ENCODE results near the gene FAM228B.

The FAM228B gene

DNA sequence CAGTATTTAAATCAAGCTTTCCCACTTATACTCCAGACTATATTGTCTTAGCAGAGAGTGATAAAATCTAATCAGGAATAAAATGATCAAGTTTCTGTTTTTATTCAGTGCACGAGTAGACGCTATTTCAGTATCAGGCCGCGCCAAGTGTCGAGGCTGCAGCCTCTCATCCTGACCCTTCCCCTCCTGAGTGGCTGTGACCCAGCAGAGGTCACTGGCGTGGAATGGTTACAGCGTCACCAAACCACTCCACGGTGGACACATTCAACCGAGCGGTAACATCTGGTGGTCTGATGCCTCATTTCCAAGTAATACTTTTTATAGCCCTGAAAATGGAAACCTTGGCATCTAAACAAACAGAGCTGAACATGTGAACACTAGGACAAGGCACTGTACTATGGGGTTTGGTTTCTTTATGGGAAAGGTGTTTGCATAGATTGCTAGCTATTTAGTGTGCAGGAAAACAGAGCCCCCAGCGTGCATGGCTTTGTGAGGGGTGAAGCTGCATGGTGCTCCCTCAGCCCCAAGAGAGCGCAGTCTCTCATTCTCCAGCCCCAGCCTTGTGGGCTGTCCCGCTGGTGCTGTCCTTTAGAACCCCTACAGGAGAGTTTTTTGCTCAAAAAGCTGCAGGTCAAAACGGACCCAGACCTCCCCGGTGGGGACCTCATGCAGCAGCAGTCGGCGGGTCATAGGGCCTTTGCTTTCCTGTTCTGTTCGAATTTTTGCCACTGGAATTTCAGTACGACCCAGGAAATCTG, 79.9 kb downstream of the FAM228B start:
- DNase-seq (ENCODE audit: low read depth, low spot score) = no peak

DNA sequence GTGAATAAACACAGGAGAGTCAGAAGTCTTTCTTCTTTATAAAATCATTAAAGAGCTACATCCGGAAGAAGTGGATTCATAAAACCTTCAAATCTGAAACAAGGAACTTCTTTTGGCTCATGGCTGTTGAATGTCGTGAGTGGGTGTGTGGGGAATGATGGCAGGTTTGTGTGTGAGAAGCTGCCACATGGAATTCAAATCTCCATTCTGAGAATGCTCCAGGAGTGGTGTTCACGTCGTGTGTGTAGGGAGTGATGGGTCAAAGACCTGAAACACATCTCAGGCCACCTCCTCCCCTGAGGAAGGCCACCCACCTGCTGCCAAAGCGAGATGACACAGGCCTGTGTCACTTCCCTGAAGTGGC, 80.5 kb downstream of the FAM228B start:
- no peak for DNase-seq (ENCODE audit: low read depth, low spot score)

DNA sequence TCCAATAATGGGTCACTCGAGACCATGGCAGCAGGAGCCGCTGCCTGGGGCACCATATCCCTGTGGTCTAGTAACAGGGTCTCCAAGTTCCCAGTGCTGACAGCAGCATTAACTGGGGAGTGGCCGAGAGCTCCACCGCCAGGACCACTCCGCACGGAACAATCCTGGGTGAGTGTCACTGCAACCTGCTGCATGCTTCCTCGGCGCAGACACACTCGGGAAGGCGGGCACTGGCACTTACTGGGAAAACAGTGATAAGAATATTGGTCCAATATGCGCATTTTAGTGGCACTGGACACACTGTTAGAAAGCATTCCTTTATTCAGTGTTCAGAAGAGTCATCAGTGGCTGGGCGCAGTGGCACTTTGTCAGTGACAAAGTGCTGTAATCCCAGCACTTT, 81.2 kb downstream of the FAM228B start:
- DNase-seq (ENCODE audit: low read depth, low spot score) = no peak

DNA sequence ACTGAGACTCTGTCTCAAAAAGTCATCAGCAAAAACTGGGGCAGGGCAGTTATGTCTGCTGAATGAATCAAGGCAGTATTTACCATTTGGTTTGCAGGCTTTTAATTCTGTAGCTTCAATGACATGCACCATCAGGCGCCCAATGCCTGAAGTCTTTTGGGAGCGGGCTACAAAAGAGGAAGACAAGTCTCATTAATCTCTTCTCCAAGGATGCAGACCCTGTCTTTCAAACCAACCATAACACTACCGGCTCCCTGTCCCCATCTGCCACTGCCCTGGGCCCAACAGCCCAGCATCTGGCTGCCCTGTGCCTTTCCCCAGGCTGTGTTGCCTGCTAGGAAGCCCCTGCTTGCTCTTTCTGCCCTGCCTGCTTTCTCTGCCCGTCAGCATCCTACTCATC, 81.9 kb downstream of the FAM228B start:
- DNase-seq (ENCODE audit: low read depth, low spot score) = no peak

DNA sequence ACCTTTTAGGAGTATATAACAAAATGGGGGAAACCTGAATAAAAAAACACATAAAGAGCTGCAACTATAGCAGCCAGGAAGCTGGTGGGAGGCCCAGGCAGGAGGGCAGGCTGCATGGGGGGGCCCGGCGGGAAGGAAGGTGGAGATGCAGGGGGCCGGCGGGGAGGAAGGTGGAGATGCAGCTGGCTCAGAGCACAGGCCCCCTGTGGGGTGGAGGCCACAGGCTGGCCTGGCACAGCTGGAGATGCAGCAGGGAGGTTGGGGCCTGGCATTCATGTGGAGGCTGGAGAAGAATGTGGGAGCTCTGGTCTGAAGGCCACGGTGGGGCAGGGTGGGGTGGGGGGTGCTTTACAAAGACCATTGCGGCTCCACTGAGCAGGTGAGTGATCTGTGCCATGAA, 83.0 kb downstream of the FAM228B start:
- DNase-seq (ENCODE audit: low read depth, low spot score) = no peak

GRCh38 chr2:24206714-24207113, 83.4 kb downstream of the FAM228B start:
- DNase-seq (ENCODE audit: low read depth, low spot score) = no peak

DNA sequence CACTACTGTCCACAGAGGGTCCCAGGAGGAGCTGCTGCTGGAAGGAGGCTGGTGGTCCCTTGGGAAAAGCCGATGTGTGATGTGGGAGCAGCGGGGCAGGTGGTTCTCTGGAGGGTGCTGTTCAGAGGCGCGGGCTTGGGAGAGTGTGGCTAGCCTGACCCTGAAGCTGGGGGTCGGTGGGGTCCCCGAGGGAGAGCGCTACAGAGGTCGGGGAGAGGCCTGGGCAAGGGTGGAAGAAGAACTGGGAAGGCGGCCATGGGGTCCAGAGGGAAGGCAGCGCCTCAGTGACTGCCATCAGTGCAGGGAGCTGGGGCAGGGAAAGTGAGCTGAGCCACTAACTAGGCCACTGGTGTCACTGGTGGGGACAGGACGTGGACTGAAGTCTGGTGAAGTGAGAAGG, 84.1 kb downstream of the FAM228B start:
- DNase-seq (ENCODE audit: low read depth, low spot score) = no peak

DNA sequence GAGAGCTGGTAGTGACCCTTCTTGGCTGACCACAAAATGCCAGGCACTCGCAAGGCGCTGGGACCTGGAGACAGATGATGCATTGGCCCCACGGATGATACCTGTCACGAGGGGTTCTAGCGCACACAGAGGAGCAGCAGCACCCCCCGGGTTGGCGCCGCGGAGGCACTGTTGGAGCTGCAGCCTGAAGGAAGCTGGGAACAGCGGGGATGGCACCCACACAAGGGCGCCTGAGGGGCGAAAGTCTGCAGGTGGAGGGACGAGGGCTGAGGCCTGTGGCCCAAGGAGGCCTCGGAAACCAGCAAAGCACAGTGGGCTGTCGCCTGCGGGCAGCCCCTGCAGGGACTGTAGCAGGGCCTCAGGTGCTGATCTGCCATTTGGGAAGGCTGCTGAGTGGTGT, 85.2 kb downstream of the FAM228B start:
- DNase-seq (ENCODE audit: low read depth, low spot score) = no peak

DNA sequence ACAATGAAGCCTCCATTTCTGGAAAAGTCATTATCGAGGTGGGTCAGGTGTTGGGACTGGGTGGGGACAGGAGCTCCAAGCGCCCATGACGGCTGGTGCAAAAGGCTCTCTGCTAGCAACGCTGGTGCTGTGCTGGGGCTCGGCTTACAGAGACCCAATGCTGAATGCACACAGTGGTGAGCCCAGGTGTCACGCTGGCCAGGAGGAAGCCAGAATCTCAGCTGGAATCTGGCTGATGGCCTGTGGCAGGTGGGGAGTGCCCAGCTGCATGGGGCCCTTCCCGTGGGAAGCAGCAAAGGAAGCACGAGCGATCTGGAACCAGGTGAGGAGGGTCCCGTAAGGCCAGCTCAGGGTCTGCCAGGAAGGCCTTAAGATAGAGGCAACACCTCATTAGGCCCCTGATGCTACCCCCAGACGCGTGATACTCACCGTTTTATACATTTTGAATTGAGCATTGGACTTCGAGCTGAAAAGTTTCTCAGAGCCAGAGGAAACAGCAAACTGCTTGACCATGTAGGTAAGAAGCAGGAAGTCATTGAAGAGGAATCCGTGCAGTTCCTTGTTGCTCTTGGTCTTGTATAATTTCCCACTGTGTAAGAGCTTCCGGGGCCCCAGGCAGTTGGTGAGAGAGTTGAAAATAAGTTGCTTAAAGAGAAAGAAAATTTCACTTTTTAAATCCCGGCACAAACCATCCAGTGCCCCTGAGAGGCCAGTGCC, 86.3 kb downstream of the FAM228B start:
- DNase-seq (ENCODE audit: low read depth, low spot score) = no peak

- no peak for DNase-seq (ENCODE audit: low read depth, low spot score)
These were observed 86.8 kb downstream of the FAM228B start for GRCh38 chr2:24210106-24210455.

- DNase-seq (ENCODE audit: low read depth, low spot score) = no peak
These were observed 87.5 kb downstream of the FAM228B start for GRCh38 chr2:24210723-24211122.

DNA sequence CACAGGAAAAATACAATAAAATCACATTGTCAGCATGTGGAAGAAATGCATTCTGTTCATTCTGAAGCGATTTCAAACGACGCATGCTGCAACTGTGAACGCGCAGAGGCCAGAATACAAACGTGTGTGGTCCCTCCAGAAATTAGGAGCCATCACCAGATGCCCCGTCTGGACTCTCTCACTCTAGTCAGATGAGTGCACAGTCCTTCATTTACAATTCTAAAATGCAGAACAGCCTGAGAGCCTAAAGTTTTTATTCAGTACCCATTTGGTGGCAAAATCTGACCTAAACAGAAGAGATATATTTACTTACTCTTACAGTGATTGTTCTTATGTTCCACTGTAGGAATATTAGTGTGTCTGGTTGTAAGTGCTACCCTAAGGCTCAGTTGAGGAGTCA, 88.1 kb downstream of the FAM228B start:
- no peak for DNase-seq (ENCODE audit: low read depth, low spot score)

DNA sequence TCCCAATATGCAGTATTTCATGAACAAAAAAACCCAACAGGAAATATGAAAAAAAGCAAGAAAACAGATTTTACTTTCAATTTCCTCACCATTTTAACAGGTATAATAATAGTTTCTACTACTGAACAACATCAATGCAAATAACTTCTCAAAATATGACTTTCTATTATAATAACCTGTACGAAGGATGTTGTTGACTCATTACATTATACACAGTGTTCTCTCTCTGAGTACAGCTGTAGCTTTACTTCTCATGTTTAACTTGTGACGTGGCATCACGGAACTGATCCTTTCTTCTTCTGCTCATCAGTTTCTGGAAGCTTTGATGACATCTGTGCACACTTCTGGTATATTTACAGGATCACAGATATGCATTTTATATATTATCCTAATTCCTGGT, 91.6 kb downstream of the FAM228B start:
- no peak for DNase-seq (ENCODE audit: low read depth, low spot score)

Measured in astrocyte of the hippocampus (primary cell).